Heart left ventricle (tissue), 16 donors: ENCODE results near the gene SOX3. TPM values are rescaled to one million over a fixed set of nuclear protein-coding genes. Genes with fewer than 3 reads are reported as not detected.

ENCODE experiments used
- ATAC-seq, 4 donors: fragments of 200-7000 bp; cut with Tn5 transposase; one replicate each; pipeline ENCODE4 v1.9.1; 2020 to 2022; ENCODE audit warnings: moderate library complexity in 4 of 4, mild to moderate bottlenecking in 3 of 4, moderate number of reproducible peaks in 1 of 4
- DNase-seq, 5 donors: peaks; one replicate each; pipeline ENCODE4 v3.0.0-alpha.2; 2020
- H3K27ac ChIP-seq, 12 donors: fragments of 200-600 bp; sonication (generic) in 4 of 12; one replicate each; pipeline versions ENCODE4 v1.5.0 to v1.8.0; 2016 to 2022; ENCODE audit warnings: mild to moderate bottlenecking in 2 of 12
- H3K27me3 ChIP-seq, 9 donors: fragments of 200-600 bp; sonication (generic) in 2 of 9; one replicate each; pipeline versions ENCODE4 v1.5.1 to v1.8.0; 2016 to 2022; ENCODE audit warnings: mild to moderate bottlenecking in 3 of 9
- H3K36me3 ChIP-seq, 9 donors: fragments of 200-600 bp; sonication (generic) in 2 of 9; one replicate each; pipeline versions ENCODE4 v1.5.0 to v1.8.0; 2018 to 2022; ENCODE audit warnings: mild to moderate bottlenecking in 2 of 9
- H3K4me1 ChIP-seq, 12 donors: fragments of 200-600 bp; sonication (generic) in 4 of 12; one replicate each; pipeline versions ENCODE4 v1.5.0 to v1.8.0; 2016 to 2022; ENCODE audit warnings: mild to moderate bottlenecking in 3 of 12
- H3K4me3 ChIP-seq, 12 donors: fragments of 200-600 bp; sonication (generic) in 4 of 12; one replicate each; pipeline versions ENCODE4 v1.5.0 to v1.8.0; 2017 to 2022; ENCODE audit warnings: mild to moderate bottlenecking in 9 of 12, moderate library complexity in 4 of 12
- H3K9me3 ChIP-seq, 12 donors: fragments of 200-600 bp; sonication (generic) in 4 of 12; one replicate each; pipeline versions ENCODE4 v1.5.0 to v1.8.0; 2016 to 2022; ENCODE audit warnings: mild to moderate bottlenecking in 1 of 12
- CTCF ChIP-seq, 12 donors: fragments of 200-600 bp; sonication (generic) in 4 of 12; IDR thresholded peaks; one replicate each; pipeline versions ENCODE4 v1.5.0 to v1.8.0; 2018 to 2022; ENCODE audit warnings: antibody characterized with exemption in 12 of 12, mild to moderate bottlenecking in 5 of 12
- POLR2A ChIP-seq, 2 donors: fragments of 450-650 bp; IDR thresholded peaks; one replicate each; pipeline ENCODE4 v1.6.1; 2017; ENCODE audit warnings: antibody characterized with exemption in 2 of 2, mild to moderate bottlenecking in 2 of 2, moderate library complexity in 2 of 2
- WGBS, 4 donors: extraction: QIAGEN DNeasy Blood & Tissue Kit in 2 of 4; methylation state at CpG; one replicate each; pipeline versions ENCODE4 v1.1.5 to v1.1.7; 2013 to 2018; 5-methylcytosine and 5-hydroxymethylcytosine counted together
- intact Hi-C, 10 donors: fragments of 100-400 bp; cut with DNase I; formaldehyde crosslinking; loops; one replicate each; pipeline versions ENCODE4 v1.11.1 to v1.14.2; 2022
- polyA plus RNA-seq, 2 donors: library from polyadenylated mRNA; stranded (reverse); fragments of 200-250 nt; gene quantifications; one replicate each; pipeline ENCODE4 v1.2.3, GENCODE V29; 2013
- total RNA-seq, 9 donors: library from RNA; depleted of rRNA in 2 of 9; stranded (reverse); fragments of >200 nt in 2 of 9; fragmentation: NEBNext Ultra II Directional in 3 of 9; extraction: Animal tissue kit (Norgen Biotek cat#: 25700) in 3 of 9; gene quantifications; one replicate each; pipeline versions ENCODE4 v1.1.0 to v1.2.4, GENCODE V29; 2016 to 2023
- donor health status: ischemic (EF 13 %, LVEDD 7.1; RV severe dilation, severe dysfunction).
- donor health status: healthy with polysubstance abuse.
- donor health status: DM: no; HTN: yes; CAD: no.
- donor health status: DM: no; HTN: no; CAD: no.
- donor health status: ischemic (EF 25% LVEDD 6.9; RV normal size, moderate dysfunction).
- donor health status: ischemic (EF 25% LVEDD 5.7; RV mildly dilated, moderate dysfunction).
- donor health status: healthy.
- donor health status: DM: yes; HTN: yes; CAD: no.
- donor health status: ischemic (EF 35%, LVEDD 5.7; RV mildly dilated, moderate dysfunction).
- donor health status: nonischemic (EF 11% LVEDD 7.7; RV severe dilation, severe dysfunction).
- donor health status: DM: yes; HTN: yes; CAD: no.
- donor health status: PGD.
- donor health status: ischemic (EF 29% LVEDD 5.4; RV normal size, mild dysfunction).
- donor health status: nonischemic (EF 23%, LVEDD 6.1; RV moderate dilation, normal function).

Gene SOX3
- total and polyA plus RNA-seq, 11 donors = 0.19 TPM; not detected in 10

- TF ChIP-seq CTCF (IDR thresholded peaks at IDR 0.05) (no peak), POLR2A (IDR thresholded peaks at IDR 0.05) (no peak)
- H3K27me3 ChIP-seq = peaks cover 0 to 3% (median 0%) of the 10 kb centered on the region in 9 donors
- no peak overlapping the region for H3K27ac ChIP-seq
- no peaks in the 10 kb centered on the region for H3K4me1 ChIP-seq
- peaks cover 0 to under 1% (median 0%) of the 10 kb centered on the region in 12 donors for H3K9me3 ChIP-seq
- DNase-seq (no peak), ATAC-seq (no peak)
- intact Hi-C loops = no loop called here
- H3K36me3 ChIP-seq = no peaks in the 10 kb centered on the region
- H3K4me3 ChIP-seq = no peak overlapping the region
These were observed 24.1 kb downstream of the SOX3 start for GRCh38 chrX:140480765-140481164.

GRCh38 chrX:140477987-140478386, 26.9 kb downstream of the SOX3 start:
- intact Hi-C loops = no loop called here
- Histone ChIP-seq H3K36me3 (no peaks in the 10 kb centered on the region), H3K27me3 (peaks cover 0 to 3% (median 0%) of the 10 kb centered on the region in 9 donors), H3K27ac (no peak overlapping the region), H3K4me1 (no peaks in the 10 kb centered on the region), H3K9me3 (peaks cover 0 to 17% (median 0%) of the 10 kb centered on the region in 12 donors), H3K4me3 (no peak overlapping the region)
- ATAC-seq = no peak
- DNase-seq = no peak
- TF ChIP-seq POLR2A (IDR thresholded peaks at IDR 0.05) (no peak), CTCF (IDR thresholded peaks at IDR 0.05) (no peak)

- ATAC-seq (no peak), DNase-seq (no peak)
- Histone ChIP-seq H3K4me1 (no peaks in the 10 kb centered on the region), H3K27ac (no peak overlapping the region), H3K9me3 (peaks cover 0 to 17% (median 0%) of the 10 kb centered on the region in 12 donors), H3K36me3 (no peaks in the 10 kb centered on the region), H3K27me3 (peaks cover 0 to 3% (median 0%) of the 10 kb centered on the region in 9 donors), H3K4me3 (no peak overlapping the region)
- TF ChIP-seq CTCF (IDR thresholded peaks at IDR 0.05) = no peak
- no peak for TF ChIP-seq POLR2A (IDR thresholded peaks at IDR 0.05)
- intact Hi-C loops = no loop called here
These were observed 29.8 kb downstream of the SOX3 start for GRCh38 chrX:140475025-140475424.

- DNase-seq (no peak), ATAC-seq (no peak)
- no peaks in the 10 kb centered on the region for H3K36me3 ChIP-seq
- H3K27ac ChIP-seq = no peak overlapping the region
- intact Hi-C loops = no loop called here
- no peaks in the 10 kb centered on the region for H3K27me3 ChIP-seq
- TF ChIP-seq POLR2A (IDR thresholded peaks at IDR 0.05) (no peak), CTCF (IDR thresholded peaks at IDR 0.05) (no peak)
- WGBS, 4 donors = 67 to 85% (median 71%) methylated on average over 5 of the region's 5 CpGs
- no peaks in the 10 kb centered on the region for H3K4me1 ChIP-seq
- no peak overlapping the region for H3K4me3 ChIP-seq
- H3K9me3 ChIP-seq = no peaks in the 10 kb centered on the region
These were observed 37.7 kb downstream of the SOX3 start for GRCh38 chrX:140467211-140467610.

Other genes with a start within 250 kb of the SOX3 start
- gene LINC00632, start 204.7 kb upstream of the SOX3 start, total RNA-seq = 100 to 1,000 TPM in 3 of 9 donors, 10 to 100 TPM in 6; 36.3 to 716 (median 59.1) TPM
- 10 to 100 TPM in 1 of 2 donors, 1 to 10 TPM in 1; 4.7 to 14.9 TPM for gene LINC00632, start 204.7 kb upstream of the SOX3 start, polyA plus RNA-seq